Nephron (organoid): ENCODE results near the gene SPX.

ENCODE experiments used
- H3K27ac Mint-ChIP-seq, 3 experiments: 2 replicates each; pipeline ENCODE4 v1.8.0; 2020; ENCODE audit warnings: mixed read lengths in 3 of 3, mild to moderate bottlenecking in 2 of 3, moderate library complexity in 1 of 3
- H3K27me3 Mint-ChIP-seq: 2 replicates; pipeline ENCODE4 v1.8.0; 2021; ENCODE audit warnings: low read depth, mild to moderate bottlenecking, moderate library complexity, mixed read lengths
- H3K36me3 Mint-ChIP-seq: 2 replicates; pipeline ENCODE4 v1.8.0; 2020; ENCODE audit warnings: low read depth, mixed read lengths
- H3K4me1 Mint-ChIP-seq: 2 replicates; pipeline ENCODE4 v1.8.0; 2020; ENCODE audit warnings: mixed read lengths
- H3K4me3 Mint-ChIP-seq, 3 experiments: 2 replicates each; pipeline ENCODE4 v1.8.0; 2020; ENCODE audit warnings: mild to moderate bottlenecking in 3 of 3, mixed read lengths in 3 of 3, moderate library complexity in 2 of 3
- H3K9me3 Mint-ChIP-seq: 2 replicates; pipeline ENCODE4 v1.8.0; 2020; ENCODE audit warnings: mixed read lengths
- TF ChIP-seq, protein P1 (sequence below), 3 experiments: fragments of 200-600 bp; sonication (generic); IDR thresholded peaks; one replicate each; pipeline ENCODE4 v1.5.0; 2021; ENCODE audit warnings: antibody characterized with exemption in 3 of 3; ENCODE audit not compliant: unreplicated experiment in 3 of 3

The SPX gene

DNA sequence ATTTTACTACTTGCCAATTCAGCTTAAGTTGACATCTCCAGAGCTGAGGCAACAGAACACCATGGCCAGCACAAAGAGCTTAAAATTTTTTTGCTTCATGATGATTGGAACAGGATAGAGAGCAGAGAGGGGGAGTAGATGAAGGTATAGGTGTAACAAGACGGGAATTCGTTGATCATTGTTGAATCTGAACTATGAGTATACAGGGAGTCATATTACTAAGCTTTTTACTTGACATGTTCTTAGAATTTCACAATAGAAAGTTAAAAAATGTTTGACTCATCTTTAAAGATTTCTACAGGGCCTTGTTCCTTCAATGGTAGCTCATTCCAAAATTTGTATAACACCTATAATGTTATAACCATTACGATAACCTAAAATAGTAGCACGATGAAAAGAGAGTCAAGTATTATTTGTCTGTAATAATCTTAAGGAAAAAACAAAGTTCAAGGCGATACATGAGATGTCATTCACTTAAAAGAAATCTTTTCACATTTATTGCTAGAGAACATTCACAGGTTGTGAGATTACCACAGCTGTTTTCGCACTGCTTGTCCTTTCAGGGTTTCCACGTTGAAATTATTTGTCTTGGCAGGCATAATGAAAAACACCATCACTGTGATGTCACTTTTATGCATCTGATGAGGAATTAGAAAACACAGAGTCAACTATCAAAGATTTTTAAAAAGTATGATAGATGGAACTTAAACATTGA lies 33.9 kb downstream of the SPX start:
- Mint-ChIP-seq H3K36me3 (no peaks in the 10 kb centered on the region), H3K27ac (no peak overlapping the region), H3K27me3 (no peaks in the 10 kb centered on the region), H3K4me3 (no peak overlapping the region), H3K4me1 (peaks cover 14% of the 10 kb centered on the region), H3K9me3 (no peaks in the 10 kb centered on the region)
- TF ChIP-seq, protein P1, sequence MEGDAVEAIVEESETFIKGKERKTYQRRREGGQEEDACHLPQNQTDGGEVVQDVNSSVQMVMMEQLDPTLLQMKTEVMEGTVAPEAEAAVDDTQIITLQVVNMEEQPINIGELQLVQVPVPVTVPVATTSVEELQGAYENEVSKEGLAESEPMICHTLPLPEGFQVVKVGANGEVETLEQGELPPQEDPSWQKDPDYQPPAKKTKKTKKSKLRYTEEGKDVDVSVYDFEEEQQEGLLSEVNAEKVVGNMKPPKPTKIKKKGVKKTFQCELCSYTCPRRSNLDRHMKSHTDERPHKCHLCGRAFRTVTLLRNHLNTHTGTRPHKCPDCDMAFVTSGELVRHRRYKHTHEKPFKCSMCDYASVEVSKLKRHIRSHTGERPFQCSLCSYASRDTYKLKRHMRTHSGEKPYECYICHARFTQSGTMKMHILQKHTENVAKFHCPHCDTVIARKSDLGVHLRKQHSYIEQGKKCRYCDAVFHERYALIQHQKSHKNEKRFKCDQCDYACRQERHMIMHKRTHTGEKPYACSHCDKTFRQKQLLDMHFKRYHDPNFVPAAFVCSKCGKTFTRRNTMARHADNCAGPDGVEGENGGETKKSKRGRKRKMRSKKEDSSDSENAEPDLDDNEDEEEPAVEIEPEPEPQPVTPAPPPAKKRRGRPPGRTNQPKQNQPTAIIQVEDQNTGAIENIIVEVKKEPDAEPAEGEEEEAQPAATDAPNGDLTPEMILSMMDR (IDR thresholded peaks at IDR 0.05; ENCODE audit: unreplicated experiment in 3 of 3): no peak

DNA sequence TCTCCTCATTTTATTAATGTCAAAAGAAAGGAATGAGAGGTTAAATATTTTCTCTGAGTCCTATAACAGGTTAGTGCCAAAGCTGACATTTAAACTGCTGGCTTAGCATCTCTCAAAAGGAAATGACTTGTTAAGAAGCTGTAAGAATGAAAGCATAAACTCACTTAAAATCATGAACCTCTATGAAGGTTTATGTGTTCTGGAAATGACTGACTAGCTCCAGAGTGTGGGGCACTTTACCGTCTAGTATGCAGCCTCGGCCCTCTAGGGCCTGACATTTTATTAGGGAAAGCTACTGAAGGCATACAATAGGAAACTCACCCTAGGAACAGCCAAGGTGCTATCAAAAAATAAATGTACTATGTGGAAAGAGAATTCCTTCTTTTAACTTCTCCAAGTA lies 35.1 kb downstream of the SPX start:
- no peaks in the 10 kb centered on the region for H3K27me3 Mint-ChIP-seq
- H3K36me3 Mint-ChIP-seq: no peaks in the 10 kb centered on the region
- H3K4me1 Mint-ChIP-seq: peaks cover 8% of the 10 kb centered on the region
- no peak overlapping the region for H3K27ac Mint-ChIP-seq
- no peaks in the 10 kb centered on the region for H3K9me3 Mint-ChIP-seq
- TF ChIP-seq, protein P1 (IDR thresholded peaks at IDR 0.05; ENCODE audit: unreplicated experiment in 3 of 3): no peak
- no peak overlapping the region for H3K4me3 Mint-ChIP-seq

GRCh38 chr12:21562859-21563258 lies 36.8 kb downstream of the SPX start:
- Mint-ChIP-seq H3K27ac (no peak overlapping the region), H3K9me3 (no peaks in the 10 kb centered on the region), H3K4me1 (peaks cover 8% of the 10 kb centered on the region), H3K36me3 (no peaks in the 10 kb centered on the region), H3K4me3 (no peak overlapping the region), H3K27me3 (no peaks in the 10 kb centered on the region)
- TF ChIP-seq, protein P1 (IDR thresholded peaks at IDR 0.05; ENCODE audit: unreplicated experiment in 3 of 3): no peak

GRCh38 chr12:21566223-21566906 lies 40.3 kb downstream of the SPX start:
- Mint-ChIP-seq H3K4me3 (no peak overlapping the region), H3K27me3 (no peaks in the 10 kb centered on the region), H3K36me3 (no peaks in the 10 kb centered on the region), H3K9me3 (no peaks in the 10 kb centered on the region), H3K4me1 (peaks cover 7% of the 10 kb centered on the region), H3K27ac (peak overlapping the region in 2 of 3 experiments; percentile 71 to 77)
- TF ChIP-seq, protein P1 (IDR thresholded peaks at IDR 0.05; ENCODE audit: unreplicated experiment in 3 of 3): no peak

GRCh38 chr12:21566907-21567394 lies 40.9 kb downstream of the SPX start:
- no peaks in the 10 kb centered on the region for H3K36me3 Mint-ChIP-seq
- no peak overlapping the region for H3K4me3 Mint-ChIP-seq
- H3K27me3 Mint-ChIP-seq: no peaks in the 10 kb centered on the region
- H3K9me3 Mint-ChIP-seq: no peaks in the 10 kb centered on the region
- TF ChIP-seq, protein P1 (IDR thresholded peaks at IDR 0.05; ENCODE audit: unreplicated experiment in 3 of 3): no peak
- peaks cover 7% of the 10 kb centered on the region for H3K4me1 Mint-ChIP-seq
- H3K27ac Mint-ChIP-seq: no peak overlapping the region
